Stimulated activated naive CD8-positive, alpha-beta T cell treated with anti-CD3 and anti-CD28 coated beads, Interleukin-15, Interleukin-2, amounts not matched to agents 100 U/mL and 50 U/mL, for 24 hours (primary cell): ENCODE data around the gene EHBP1.

Experiments used
- ATAC-seq: fragments of 150-1000 bp; cut with Tn5 transposase; one replicate; pipeline ENCODE4 v1.10.0; 2021
- DNase-seq: peaks from one replicate; pipeline ENCODE4 v3.0.0; 2021

EHBP1 gene

GRCh38 chr2:63051795-63052333 lies 346.4 kb downstream of the EHBP1 start:
- DNase-seq (peak; percentile 6), ATAC-seq (no peak)

GRCh38 chr2:63052411-63053080 lies 347.0 kb downstream of the EHBP1 start:
- DNase-seq, result peak; percentile 6
- ATAC-seq, result no peak

DNA sequence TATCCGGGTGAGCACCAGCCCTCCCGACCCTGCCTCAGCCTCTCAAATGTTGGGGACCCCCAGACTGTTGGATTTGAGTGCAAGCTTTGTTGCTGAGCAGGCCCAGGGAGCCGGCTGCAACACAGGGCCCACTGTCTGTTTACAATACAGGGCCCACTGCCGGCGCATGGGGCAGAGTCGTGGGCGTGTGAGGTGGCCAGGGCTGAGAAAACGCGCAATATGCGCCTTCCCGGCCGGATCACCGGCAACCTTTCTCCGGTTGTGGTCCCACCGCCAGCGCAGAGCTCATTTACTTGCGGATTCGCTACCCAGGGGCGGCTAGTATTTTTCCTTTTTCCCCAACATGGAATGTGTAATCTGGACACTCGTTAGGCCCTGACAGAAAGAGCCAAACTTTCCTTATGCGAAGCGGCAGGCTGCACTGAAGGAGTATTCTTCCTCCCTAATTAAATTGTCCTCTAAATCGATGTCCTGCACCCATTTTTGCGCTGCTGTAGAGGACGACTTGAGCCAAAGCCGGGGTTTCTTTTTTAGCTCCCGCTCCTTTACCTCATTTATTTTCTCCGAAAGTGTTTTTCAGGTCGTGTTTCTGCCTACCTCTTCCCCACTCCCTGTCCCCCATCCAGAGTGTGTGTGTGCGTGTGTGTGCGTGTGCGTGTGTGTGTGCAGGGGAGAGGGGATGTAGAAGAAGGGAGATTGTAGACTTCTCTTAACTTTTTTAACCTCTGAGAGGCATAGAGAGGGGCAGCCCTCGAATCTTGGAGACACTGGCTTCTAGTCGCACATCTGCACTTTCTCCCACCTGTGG lies 347.8 kb downstream of the EHBP1 start:
- DNase-seq (peak; percentile 9), ATAC-seq (no peak)

DNA sequence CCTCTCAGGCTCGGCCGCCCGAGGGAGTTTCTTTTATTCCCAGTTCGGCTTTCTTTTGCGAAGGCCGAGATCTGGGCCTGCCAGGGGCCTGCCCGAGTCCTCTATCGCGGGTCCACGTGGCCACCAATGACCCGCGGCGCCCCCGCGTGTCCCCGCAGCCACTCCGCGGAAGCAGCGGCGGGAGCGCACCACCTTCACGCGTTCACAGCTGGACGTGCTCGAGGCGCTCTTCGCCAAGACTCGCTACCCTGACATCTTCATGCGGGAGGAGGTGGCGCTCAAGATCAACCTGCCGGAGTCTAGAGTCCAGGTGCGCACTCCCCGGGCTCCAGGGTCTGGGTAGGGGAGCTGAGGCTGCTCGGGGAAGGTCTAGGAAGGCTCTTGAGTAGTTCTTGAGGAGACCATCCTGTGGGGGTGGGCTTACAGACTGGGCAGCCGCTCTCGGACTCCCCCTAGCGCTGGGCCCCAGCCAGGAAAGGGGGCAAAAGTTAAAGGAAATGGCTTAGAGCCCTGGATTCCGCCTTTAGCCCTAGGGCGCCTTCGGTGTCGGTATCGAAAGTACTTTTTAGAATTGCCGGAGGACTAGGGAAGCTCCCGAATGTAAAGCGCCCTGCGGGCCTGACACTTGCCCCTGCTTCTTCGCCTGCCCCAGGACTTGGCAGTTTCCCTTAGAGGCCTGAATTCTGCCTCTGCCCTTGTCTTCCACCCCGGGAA lies 348.5 kb downstream of the EHBP1 start:
- ATAC-seq (no peak), DNase-seq (peak; percentile 62)

GRCh38 chr2:63054841-63055225 lies 349.3 kb downstream of the EHBP1 start:
- ATAC-seq (no peak), DNase-seq (no peak)

- DNase-seq (peak; percentile 21), ATAC-seq (no peak)
These were observed 350.0 kb downstream of the EHBP1 start for GRCh38 chr2:63055226-63056106.

GRCh38 chr2:63056107-63057050 lies 350.9 kb downstream of the EHBP1 start:
- ATAC-seq (no peak), DNase-seq (peak; percentile 43)

GRCh38 chr2:63057249-63058143 lies 352.0 kb downstream of the EHBP1 start:
- DNase-seq (no peak), ATAC-seq (no peak)

DNA sequence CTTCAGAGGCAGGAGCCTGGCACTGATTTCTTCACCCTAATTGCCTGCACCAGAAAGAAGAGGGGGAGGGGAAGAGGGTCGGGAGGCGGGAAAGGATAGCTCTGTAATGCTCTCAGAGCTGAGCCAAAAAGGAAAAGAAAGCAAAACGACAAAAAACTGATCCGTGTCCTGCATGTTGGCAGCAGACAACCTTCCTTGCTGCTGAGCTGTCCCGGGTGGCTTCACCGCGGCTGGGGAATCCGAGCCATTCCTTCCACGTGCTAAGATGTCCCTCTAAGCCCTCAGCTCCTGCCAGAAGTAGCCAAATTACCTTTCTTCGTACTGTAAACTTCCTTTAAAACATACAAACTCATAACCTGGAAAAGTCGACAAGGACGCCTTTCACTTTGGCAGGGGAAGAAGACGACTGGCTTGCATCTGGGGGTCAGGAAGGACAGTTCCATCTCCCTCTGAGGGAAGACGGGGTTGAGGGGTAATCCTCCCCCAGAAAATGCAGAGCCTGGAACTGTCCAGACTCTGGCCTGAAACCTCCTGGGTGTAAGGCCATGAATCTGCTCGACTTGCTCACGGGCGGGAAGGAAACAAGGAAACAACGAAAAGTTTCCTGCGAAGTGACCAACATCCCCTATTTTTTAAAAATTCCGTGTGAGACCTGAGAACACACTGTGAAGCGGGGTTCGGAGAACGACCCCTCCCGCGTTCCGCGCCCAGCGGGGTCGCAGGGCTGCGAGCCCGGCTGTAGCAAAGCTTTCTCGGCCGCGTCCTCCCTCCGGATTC lies 352.8 kb downstream of the EHBP1 start:
- DNase-seq (peak; percentile 7), ATAC-seq (no peak)

- peak; percentile 8 for DNase-seq
- no peak for ATAC-seq
These were observed 353.6 kb downstream of the EHBP1 start for GRCh38 chr2:63058921-63059792.

DNA sequence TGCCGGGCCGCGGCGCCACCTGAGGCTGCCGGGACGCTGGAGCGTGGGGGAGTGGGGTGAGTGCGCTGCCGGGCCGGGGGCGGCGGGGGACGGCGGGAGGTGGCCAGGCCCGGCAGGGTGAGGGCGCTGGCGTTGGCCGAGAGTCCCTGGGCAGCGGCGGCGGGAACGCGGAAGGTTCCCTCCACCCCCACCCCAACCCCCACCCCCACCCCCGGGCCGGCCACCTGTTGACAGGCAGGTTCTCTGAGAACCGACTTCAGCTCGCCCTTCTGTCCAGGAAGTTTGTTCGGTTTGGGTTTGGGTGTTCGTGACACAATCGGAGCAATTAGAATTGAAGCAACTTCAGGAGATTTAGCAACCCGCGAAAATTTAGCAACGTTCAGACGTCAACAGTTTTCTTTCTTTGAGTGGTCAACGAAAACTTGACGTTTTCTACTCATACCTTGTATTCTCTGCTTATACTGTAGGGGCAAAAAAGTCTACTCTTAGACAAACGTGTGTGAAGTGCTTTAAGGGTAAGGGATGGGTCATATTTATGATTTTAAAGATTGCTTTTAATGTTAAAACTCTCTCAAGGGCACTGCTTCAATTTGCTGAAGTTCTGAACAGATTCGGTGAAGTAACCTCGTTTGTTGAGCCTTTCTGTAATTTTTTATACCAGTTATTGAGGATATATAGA lies 354.4 kb downstream of the EHBP1 start:
- no peak for ATAC-seq
- no peak for DNase-seq

DNA sequence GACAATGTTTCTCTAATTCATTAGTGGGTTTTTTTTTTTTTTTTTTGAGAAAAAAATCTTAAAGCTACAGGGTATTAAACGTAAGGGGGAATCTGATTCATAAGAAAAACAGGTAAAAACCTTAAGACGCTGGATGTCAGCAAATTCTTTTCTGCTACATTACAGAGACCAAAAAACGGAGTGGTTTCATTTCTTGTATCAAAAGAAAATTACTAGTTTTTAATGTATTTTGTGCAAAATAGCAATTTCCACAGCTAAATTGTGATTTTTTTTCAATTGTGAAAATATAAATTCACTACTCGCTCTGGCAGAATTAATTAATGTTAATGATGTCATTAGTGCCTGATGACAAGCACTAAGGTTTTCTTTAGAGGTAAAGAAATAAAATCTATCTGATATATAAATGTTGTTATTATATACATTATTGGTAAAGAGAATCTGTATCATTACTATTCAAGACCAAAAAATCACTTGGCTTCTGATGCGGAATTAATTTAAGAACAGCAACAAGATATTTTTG lies 355.0 kb downstream of the EHBP1 start:
- no peak for ATAC-seq
- no peak for DNase-seq

DNA sequence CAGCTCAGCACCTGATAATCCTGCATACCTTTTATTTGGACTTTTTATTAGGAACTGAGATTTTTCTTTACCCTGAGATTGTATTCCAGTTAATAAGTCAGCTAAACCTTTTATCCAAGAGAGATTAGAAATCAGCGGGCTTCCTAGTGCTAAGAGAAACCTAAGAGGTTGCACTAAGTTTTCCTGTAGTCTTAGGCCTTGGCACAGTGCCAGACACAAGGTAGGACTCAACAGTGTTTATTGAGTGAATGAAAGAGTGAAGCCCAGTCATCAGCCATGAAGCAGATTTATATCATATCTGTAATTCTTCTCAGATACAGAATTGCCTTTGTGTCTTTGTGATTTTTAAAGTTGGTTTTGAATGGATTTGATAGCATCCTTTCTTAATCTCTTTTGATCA lies 358.7 kb downstream of the EHBP1 start:
- DNase-seq (no peak), ATAC-seq (no peak)

DNA sequence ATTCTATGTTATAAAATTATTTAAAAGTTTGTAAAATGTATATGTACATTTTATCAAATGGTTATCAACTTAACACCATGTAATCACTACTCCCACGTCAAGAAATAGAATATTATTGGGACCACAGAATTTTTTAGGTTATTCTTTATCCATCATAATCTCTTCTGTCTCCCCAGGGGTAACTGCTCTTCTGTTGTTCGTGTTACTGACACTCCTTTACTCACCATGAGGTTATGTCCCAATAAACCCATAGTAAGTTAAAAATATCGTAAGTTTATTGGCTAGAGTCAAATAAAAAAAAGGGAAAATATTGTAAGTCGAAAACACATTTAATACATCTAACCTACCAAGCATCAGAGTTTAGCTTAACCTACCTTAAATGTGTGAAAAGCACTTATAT lies 359.1 kb downstream of the EHBP1 start:
- ATAC-seq (no peak), DNase-seq (no peak)

DNA sequence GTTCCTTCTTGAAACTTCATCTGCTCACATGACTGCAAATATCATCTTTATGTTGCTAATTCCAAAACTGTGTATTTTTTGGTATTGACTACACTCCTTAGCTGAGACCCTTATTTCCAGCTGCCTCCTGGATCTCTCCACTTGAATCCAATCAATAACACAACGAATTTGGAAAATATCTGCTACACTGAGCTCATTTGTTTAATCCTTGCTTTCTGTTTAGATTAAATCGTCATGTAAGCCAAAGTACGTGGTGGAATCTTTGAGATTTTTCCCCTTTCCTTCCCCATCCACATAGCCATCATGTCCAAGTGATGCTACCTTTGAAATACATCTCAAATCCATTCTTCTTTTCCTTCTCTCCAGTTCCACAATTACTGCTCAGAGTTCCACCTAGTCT lies 360.8 kb downstream of the EHBP1 start:
- DNase-seq (no peak), ATAC-seq (no peak)

- ATAC-seq (no peak), DNase-seq (no peak)
These were observed 361.3 kb downstream of the EHBP1 start for GRCh38 chr2:63066838-63067237.

DNA sequence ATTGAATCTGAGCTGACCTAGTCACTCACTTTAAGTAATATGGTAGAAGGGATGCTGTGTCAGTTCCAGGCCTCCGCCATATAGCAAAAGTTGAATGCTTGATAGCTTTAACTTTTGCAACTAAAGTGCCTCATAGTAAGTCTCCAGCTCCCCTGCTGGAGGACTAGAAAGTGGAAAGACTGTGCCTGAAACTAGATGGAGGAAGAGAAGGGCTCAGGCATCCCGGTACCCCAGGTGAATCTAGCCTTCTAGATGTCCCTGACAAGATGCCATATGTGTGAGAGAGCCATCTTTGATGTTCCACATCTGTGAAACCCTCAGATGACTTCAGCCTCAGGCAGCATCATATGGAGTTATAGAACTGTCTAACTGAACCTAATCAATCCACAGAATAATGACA lies 366.2 kb downstream of the EHBP1 start:
- no peak for ATAC-seq
- no peak for DNase-seq
